CD14-positive monocyte (primary cell): ENCODE measurements around the gene TAS1R2. TPM values are rescaled to one million over a fixed set of nuclear protein-coding genes. Genes with fewer than 3 reads are reported as not detected.

ENCODE experiments used
- DNase-seq, 3 donors: peaks; one replicate each; pipeline ENCODE4 v3.0.0-alpha.2; 2011 to 2022
- H2AFZ ChIP-seq: 2 replicates; pipeline ENCODE4 v1.6.0; 2012; ENCODE audit warnings: mild to moderate bottlenecking, low read depth, low read length, inconsistent platforms; ENCODE audit not compliant: insufficient read depth, poor library complexity, severe bottlenecking
- H3K27ac ChIP-seq, 2 donors: 1 replicate in 1 of 2; 2 replicates in 1 of 2; pipeline ENCODE4 v1.5.1; 2012 to 2013; ENCODE audit warnings: low read length in 2 of 2, control low read depth in 1 of 2, inconsistent platforms in 1 of 2, low read depth in 1 of 2, mild to moderate bottlenecking in 1 of 2
- H3K27me3 ChIP-seq, 2 donors: one replicate each; pipeline versions ENCODE4 v1.6.0 to v1.6.1; 2011 to 2013; ENCODE audit warnings: low read length in 2 of 2; ENCODE audit not compliant: control insufficient read depth in 2 of 2, insufficient read depth in 2 of 2
- H3K36me3 ChIP-seq, 2 donors: replicated peaks in 1 of 2; 1 replicate in 1 of 2; 2 replicates in 1 of 2; pipeline versions ENCODE4 v1.5.1 to v1.6.1; 2012 to 2013; ENCODE audit warnings: low read length in 2 of 2, control low read depth in 1 of 2, inconsistent platforms in 1 of 2, mild to moderate bottlenecking in 1 of 2; ENCODE audit not compliant: insufficient read depth in 2 of 2, control insufficient read depth in 1 of 2
- H3K4me1 ChIP-seq, 2 donors: 1 replicate in 1 of 2; 2 replicates in 1 of 2; pipeline versions ENCODE4 v1.5.1 to v1.6.1; 2012 to 2013; ENCODE audit warnings: low read length in 2 of 2, control low read depth in 1 of 2, inconsistent platforms in 1 of 2, mild to moderate bottlenecking in 1 of 2, moderate library complexity in 1 of 2; ENCODE audit not compliant: insufficient read depth in 2 of 2, control insufficient read depth in 1 of 2
- H3K4me2 ChIP-seq: replicated peaks from 2 replicates; pipeline ENCODE3; 2012; ENCODE audit warnings: low read length, moderate library complexity, mild to moderate bottlenecking; ENCODE audit not compliant: poor library complexity, severe bottlenecking; ENCODE audit errors: extremely low read depth
- H3K4me3 ChIP-seq, 3 experiments: fragments of 200-600 bp in 1 of 3; sonication (generic) in 1 of 3; replicated peaks in 1 of 3; 1 replicate in 2 of 3; 2 replicates in 1 of 3; pipeline ENCODE4 v1.5.1; 2011 to 2013; ENCODE audit warnings: low read length in 3 of 3, mild to moderate bottlenecking in 3 of 3, control low read depth in 2 of 3, low read depth in 2 of 3, inconsistent platforms in 1 of 3, moderate library complexity in 1 of 3
- H3K79me2 ChIP-seq: 2 replicates; pipeline ENCODE4 v1.6.0; 2012; ENCODE audit warnings: mild to moderate bottlenecking, control low read depth, inconsistent platforms, low read length, moderate library complexity; ENCODE audit not compliant: insufficient read depth
- H3K9ac ChIP-seq: 2 replicates; pipeline ENCODE4 v1.6.0; 2017; ENCODE audit warnings: low read length, mild to moderate bottlenecking; ENCODE audit not compliant: insufficient read depth, poor library complexity, severe bottlenecking
- H3K9me3 ChIP-seq, 2 donors: replicated peaks in 1 of 2; 1 replicate in 1 of 2; 2 replicates in 1 of 2; pipeline versions ENCODE4 v1.5.1 to v1.6.1; 2012 to 2013; ENCODE audit warnings: low read length in 2 of 2, control low read depth in 1 of 2; ENCODE audit not compliant: control insufficient read depth in 1 of 2, insufficient read depth in 1 of 2
- H4K20me1 ChIP-seq: 2 replicates; pipeline ENCODE4 v1.6.0; 2012; ENCODE audit warnings: mild to moderate bottlenecking, low read length, control low read depth, moderate library complexity; ENCODE audit not compliant: insufficient read depth
- H3K27ac Mint-ChIP-seq, 7 donors: one replicate each; pipeline ENCODE4 v1.8.0; 2020; ENCODE audit warnings: mild to moderate bottlenecking in 7 of 7, mixed read lengths in 7 of 7, moderate library complexity in 6 of 7, inconsistent platforms in 2 of 7
- H3K27me3 Mint-ChIP-seq, 3 donors: one replicate each; pipeline ENCODE4 v1.8.0; 2021 to 2022; ENCODE audit warnings: low read depth in 3 of 3, mild to moderate bottlenecking in 3 of 3, mixed read lengths in 3 of 3, moderate library complexity in 3 of 3, inconsistent platforms in 1 of 3
- H3K36me3 Mint-ChIP-seq, 2 donors: one replicate each; pipeline ENCODE4 v1.8.0; 2020; ENCODE audit warnings: mixed read lengths in 2 of 2, inconsistent platforms in 1 of 2, mild to moderate bottlenecking in 1 of 2
- H3K4me1 Mint-ChIP-seq: one replicate; pipeline ENCODE4 v1.8.0; 2020; ENCODE audit warnings: mild to moderate bottlenecking, mixed read lengths
- H3K4me3 Mint-ChIP-seq, 2 donors: one replicate each; pipeline ENCODE4 v1.8.0; 2020; ENCODE audit warnings: mild to moderate bottlenecking in 2 of 2, mixed read lengths in 2 of 2, moderate library complexity in 1 of 2
- H3K9me3 Mint-ChIP-seq, 7 donors: one replicate each; pipeline ENCODE4 v1.8.0; 2020 to 2022; ENCODE audit warnings: mixed read lengths in 7 of 7, mild to moderate bottlenecking in 6 of 7, moderate library complexity in 6 of 7, inconsistent platforms in 2 of 7
- CTCF ChIP-seq: fragments of 200-600 bp; IDR thresholded peaks from one replicate; pipeline ENCODE4 v1.8.0; 2022; ENCODE audit warnings: antibody characterized with exemption, mild to moderate bottlenecking
- WGBS: methylation state at CpG from one replicate; pipeline ENCODE4 v1.1.5; 2013; ENCODE audit warnings: missing lambda C conversion rate; ENCODE audit not compliant: insufficient coverage; 5-methylcytosine and 5-hydroxymethylcytosine counted together
- intact Hi-C, 2 donors: fragments of 100-400 bp; cut with micrococcal nuclease; formaldehyde crosslinking; loops; one replicate each; pipeline versions ENCODE4 v1.15.0 to v1.15.1; 2023
- polyA plus RNA-seq, 3 donors: library from polyadenylated mRNA; depleted of rRNA in 1 of 3; unstranded in 2 of 3; stranded (reverse) in 1 of 3; fragments of 300-500 nt in 2 of 3; fragments of >200 nt in 1 of 3; fragmentation: Illumina TruSeq in 2 of 3; gene quantifications; 1 replicate in 2 of 3; 2 replicates in 1 of 3; pipeline ENCODE4 v1.2.3, GENCODE V29; 2012 to 2021

The TAS1R2 gene
- polyA plus RNA-seq, 3 donors, result not detected

GRCh38 chr1:18808550-18808949, 50.9 kb downstream of the TAS1R2 start:
- no peaks in the 10 kb centered on the region for H3K27me3 ChIP-seq
- Mint-ChIP-seq H3K4me3 (no peak overlapping the region), H3K27ac (no peak overlapping the region), H3K9me3 (no peaks in the 10 kb centered on the region), H3K4me1 (no peaks in the 10 kb centered on the region), H3K27me3 (peaks cover 11 to 18% (median 17%) of the 10 kb centered on the region in 3 donors), H3K36me3 (no peaks in the 10 kb centered on the region)
- H3K9me3 ChIP-seq, result no peaks in the 10 kb centered on the region
- H3K9ac ChIP-seq, result no peak overlapping the region
- H3K79me2 ChIP-seq, result no peaks in the 10 kb centered on the region
- no peak overlapping the region for H3K27ac ChIP-seq
- no peak for DNase-seq
- H3K4me2 ChIP-seq, result no peak overlapping the region
- H2AFZ ChIP-seq, result no peak overlapping the region
- no peak for TF ChIP-seq CTCF
- intact Hi-C loops, result no loop called here
- no peaks in the 10 kb centered on the region for H3K36me3 ChIP-seq
- H3K4me1 ChIP-seq, result no peaks in the 10 kb centered on the region
- H4K20me1 ChIP-seq, result no peaks in the 10 kb centered on the region
- WGBS, result 92% methylated on average over 2 of the region's 8 CpGs
- H3K4me3 ChIP-seq, result no peak overlapping the region

DNA sequence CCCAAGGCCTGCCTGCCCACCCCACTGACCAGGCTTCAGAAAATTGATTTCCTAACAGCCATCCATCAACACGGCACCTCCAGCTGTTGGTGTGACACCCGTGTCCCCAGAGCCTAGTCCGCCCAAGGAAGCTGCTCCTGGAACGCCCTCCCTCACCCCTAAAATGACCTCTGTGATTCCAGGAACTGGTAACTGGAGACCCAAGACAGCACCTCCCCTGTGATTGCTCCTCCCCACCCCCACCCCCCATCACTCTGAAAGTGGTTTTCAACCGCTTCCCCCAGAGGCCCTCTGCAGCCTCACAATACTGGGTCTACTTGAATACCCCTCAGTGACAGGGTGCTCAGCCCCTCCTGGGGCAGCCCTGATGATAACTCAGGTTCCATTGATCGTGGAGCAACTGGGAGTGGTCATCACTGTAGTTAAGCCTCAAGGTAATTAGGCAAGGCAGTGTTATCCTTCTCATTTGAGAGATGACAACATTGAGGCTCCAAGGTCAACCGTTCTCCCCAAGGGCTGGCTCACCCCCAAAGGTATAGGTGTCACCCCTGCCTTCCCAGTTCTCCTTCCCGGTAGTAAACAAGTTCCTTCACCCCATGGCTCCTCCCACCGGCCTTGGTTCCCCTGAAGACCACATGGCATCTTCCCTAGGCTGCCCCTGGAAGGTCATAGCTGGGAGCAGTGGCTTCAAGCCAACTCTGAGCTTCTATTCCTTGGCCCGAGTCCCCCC, 52.0 kb downstream of the TAS1R2 start:
- H3K27me3 Mint-ChIP-seq, result peaks cover 11 to 18% (median 12%) of the 10 kb centered on the region in 3 donors
- no peaks in the 10 kb centered on the region for H3K36me3 Mint-ChIP-seq
- 57% methylated on average over 8 of the region's 10 CpGs for WGBS
- Histone ChIP-seq H3K4me1 (no peaks in the 10 kb centered on the region), H3K4me2 (no peak overlapping the region), H2AFZ (no peak overlapping the region), H3K27ac (no peak overlapping the region), H3K9ac (no peak overlapping the region), H3K27me3 (no peaks in the 10 kb centered on the region), H4K20me1 (no peaks in the 10 kb centered on the region), H3K4me3 (no peak overlapping the region), H3K79me2 (no peaks in the 10 kb centered on the region), H3K36me3 (no peaks in the 10 kb centered on the region), H3K9me3 (no peaks in the 10 kb centered on the region)
- intact Hi-C loops, result no loop called here
- H3K4me3 Mint-ChIP-seq, result no peak overlapping the region
- DNase-seq, result no peak
- no peaks in the 10 kb centered on the region for H3K4me1 Mint-ChIP-seq
- no peak for TF ChIP-seq CTCF
- no peak overlapping the region for H3K27ac Mint-ChIP-seq
- H3K9me3 Mint-ChIP-seq, result no peaks in the 10 kb centered on the region
